ENCODE measurements around the gene VWA3A.
"Not testable (repeated sequence)": the region's sequence is repeated elsewhere in the genome, so short reads cannot be mapped to it uniquely, and the experiment has no call there.

VWA3A gene

GRCh38 chr16:22171953-22172352 lies 79.6 kb downstream of the VWA3A start:
- H3K4me1 Mint-ChIP-seq (ENCODE audit: low read depth) = no peaks in the 10 kb centered on the region
- H3K9me3 Mint-ChIP-seq = no peaks in the 10 kb centered on the region
- H3K36me3 Mint-ChIP-seq (ENCODE audit: low read depth) = no peaks in the 10 kb centered on the region
- H3K27ac Mint-ChIP-seq = no peak overlapping the region
- no peak overlapping the region for H3K4me3 Mint-ChIP-seq
- no peaks in the 10 kb centered on the region for H3K27me3 Mint-ChIP-seq (ENCODE audit: low read depth)

- H3K27ac Mint-ChIP-seq; H3K27me3 Mint-ChIP-seq (ENCODE audit: low read depth); H3K4me3 Mint-ChIP-seq; H3K4me1 Mint-ChIP-seq (ENCODE audit: low read depth); H3K36me3 Mint-ChIP-seq (ENCODE audit: low read depth); H3K9me3 Mint-ChIP-seq: not testable (repeated sequence)
Measured at GRCh38 chr16:22172642-22173041, 80.3 kb downstream of the VWA3A start.

GRCh38 chr16:22174642-22175041 lies 82.3 kb downstream of the VWA3A start:
- Mint-ChIP-seq H3K4me1 (ENCODE audit: low read depth) (no peaks in the 10 kb centered on the region), H3K9me3 (no peaks in the 10 kb centered on the region), H3K4me3 (no peak overlapping the region), H3K36me3 (ENCODE audit: low read depth) (no peaks in the 10 kb centered on the region), H3K27ac (no peak overlapping the region), H3K27me3 (ENCODE audit: low read depth) (no peaks in the 10 kb centered on the region)

GRCh38 chr16:22177968-22178930 lies 85.9 kb downstream of the VWA3A start:
- Mint-ChIP-seq H3K9me3 (no peaks in the 10 kb centered on the region), H3K4me3 (no peak overlapping the region), H3K27ac (no peak overlapping the region), H3K4me1 (ENCODE audit: low read depth) (no peaks in the 10 kb centered on the region), H3K36me3 (ENCODE audit: low read depth) (no peaks in the 10 kb centered on the region), H3K27me3 (ENCODE audit: low read depth) (no peaks in the 10 kb centered on the region)

GRCh38 chr16:22181426-22181825 lies 89.1 kb downstream of the VWA3A start:
- no peaks in the 10 kb centered on the region for H3K4me1 Mint-ChIP-seq (ENCODE audit: low read depth)

GRCh38 chr16:22181843-22182242 lies 89.5 kb downstream of the VWA3A start:
- no peaks in the 10 kb centered on the region for H3K27me3 Mint-ChIP-seq (ENCODE audit: low read depth)
- no peaks in the 10 kb centered on the region for H3K36me3 Mint-ChIP-seq (ENCODE audit: low read depth)
- no peaks in the 10 kb centered on the region for H3K4me1 Mint-ChIP-seq (ENCODE audit: low read depth)
- no peaks in the 10 kb centered on the region for H3K9me3 Mint-ChIP-seq
- no peak overlapping the region for H3K27ac Mint-ChIP-seq
- no peak overlapping the region for H3K4me3 Mint-ChIP-seq

More at GRCh38 chr16:22181426-22181825, 89.1 kb downstream of the VWA3A start:
- Mint-ChIP-seq H3K36me3 (ENCODE audit: low read depth) (no peaks in the 10 kb centered on the region), H3K27ac (peak overlapping the region; percentile 4), H3K4me3 (no peak overlapping the region), H3K27me3 (ENCODE audit: low read depth) (no peaks in the 10 kb centered on the region), H3K9me3 (no peaks in the 10 kb centered on the region)

- no peaks in the 10 kb centered on the region for H3K36me3 Mint-ChIP-seq (ENCODE audit: low read depth)
- no peak overlapping the region for H3K4me3 Mint-ChIP-seq
- H3K27ac Mint-ChIP-seq = no peak overlapping the region
- no peaks in the 10 kb centered on the region for H3K27me3 Mint-ChIP-seq (ENCODE audit: low read depth)
- H3K4me1 Mint-ChIP-seq (ENCODE audit: low read depth) = peaks cover 4% of the 10 kb centered on the region
- H3K9me3 Mint-ChIP-seq = no peaks in the 10 kb centered on the region
Measured at GRCh38 chr16:22183335-22183734, 91.0 kb downstream of the VWA3A start.

GRCh38 chr16:22183901-22184614 lies 91.7 kb downstream of the VWA3A start:
- Mint-ChIP-seq H3K4me3 (no peak overlapping the region), H3K9me3 (no peaks in the 10 kb centered on the region), H3K4me1 (ENCODE audit: low read depth) (peaks cover 10% of the 10 kb centered on the region), H3K27me3 (ENCODE audit: low read depth) (no peaks in the 10 kb centered on the region), H3K27ac (no peak overlapping the region), H3K36me3 (ENCODE audit: low read depth) (no peaks in the 10 kb centered on the region)

- Mint-ChIP-seq H3K36me3 (ENCODE audit: low read depth) (no peaks in the 10 kb centered on the region), H3K4me3 (no peak overlapping the region), H3K4me1 (ENCODE audit: low read depth) (peaks cover 16% of the 10 kb centered on the region), H3K27me3 (ENCODE audit: low read depth) (no peaks in the 10 kb centered on the region), H3K9me3 (no peaks in the 10 kb centered on the region), H3K27ac (no peak overlapping the region)
Measured at GRCh38 chr16:22184615-22184968, 92.3 kb downstream of the VWA3A start.

- no peak overlapping the region for H3K4me3 Mint-ChIP-seq
- no peaks in the 10 kb centered on the region for H3K36me3 Mint-ChIP-seq (ENCODE audit: low read depth)
- no peak overlapping the region for H3K27ac Mint-ChIP-seq
- H3K27me3 Mint-ChIP-seq (ENCODE audit: low read depth) = no peaks in the 10 kb centered on the region
- no peaks in the 10 kb centered on the region for H3K9me3 Mint-ChIP-seq
- H3K4me1 Mint-ChIP-seq (ENCODE audit: low read depth) = peaks cover 17% of the 10 kb centered on the region
Measured at GRCh38 chr16:22186517-22186916, 94.2 kb downstream of the VWA3A start.

- Mint-ChIP-seq H3K27me3 (ENCODE audit: low read depth) (no peaks in the 10 kb centered on the region), H3K4me1 (ENCODE audit: low read depth) (peaks cover 30% of the 10 kb centered on the region), H3K9me3 (no peaks in the 10 kb centered on the region), H3K36me3 (ENCODE audit: low read depth) (no peaks in the 10 kb centered on the region), H3K27ac (peak overlapping the region; percentile 97), H3K4me3 (no peak overlapping the region)
Measured at GRCh38 chr16:22188267-22188594, 95.9 kb downstream of the VWA3A start.

GRCh38 chr16:22188595-22189442 lies 96.5 kb downstream of the VWA3A start:
- Mint-ChIP-seq H3K4me3 (peak overlapping the region; percentile 90), H3K9me3 (peaks cover 1% of the 10 kb centered on the region), H3K27ac (peak overlapping the region; percentile 97), H3K4me1 (ENCODE audit: low read depth) (peaks cover 36% of the 10 kb centered on the region), H3K36me3 (ENCODE audit: low read depth) (peaks cover 5% of the 10 kb centered on the region), H3K27me3 (ENCODE audit: low read depth) (no peaks in the 10 kb centered on the region)

- Mint-ChIP-seq H3K4me3 (peak overlapping the region; percentile 90), H3K27ac (peak overlapping the region; percentile 97), H3K4me1 (ENCODE audit: low read depth) (peaks cover 41% of the 10 kb centered on the region), H3K27me3 (ENCODE audit: low read depth) (no peaks in the 10 kb centered on the region), H3K9me3 (peaks cover 4% of the 10 kb centered on the region), H3K36me3 (ENCODE audit: low read depth) (peaks cover 8% of the 10 kb centered on the region)
Measured at GRCh38 chr16:22189473-22190080, 97.2 kb downstream of the VWA3A start.

GRCh38 chr16:22190081-22190775 lies 97.9 kb downstream of the VWA3A start:
- Mint-ChIP-seq H3K4me3 (peak overlapping the region; percentile 90), H3K4me1 (ENCODE audit: low read depth) (peaks cover 48% of the 10 kb centered on the region), H3K36me3 (ENCODE audit: low read depth) (peaks cover 10% of the 10 kb centered on the region), H3K27ac (peak overlapping the region; percentile 97), H3K9me3 (peaks cover 4% of the 10 kb centered on the region), H3K27me3 (ENCODE audit: low read depth) (no peaks in the 10 kb centered on the region)
